Stimulated activated CD4-positive, alpha-beta T cell treated with anti-CD3 and anti-CD28 coated beads, Interleukin-1b, Interleukin-23, amount 100 ng/mL, for 4 hours (primary cell): ENCODE data around the gene FOXP4.

Source experiments
- DNase-seq, 2 donors: peaks; one replicate each; pipeline ENCODE4 v3.0.0-alpha.2; 2020; ENCODE audit warnings: low read depth in 2 of 2

The FOXP4 gene

GRCh38 chr6:41519745-41520699, 26.2 kb upstream of the FOXP4 start:
- no peak for DNase-seq

DNA sequence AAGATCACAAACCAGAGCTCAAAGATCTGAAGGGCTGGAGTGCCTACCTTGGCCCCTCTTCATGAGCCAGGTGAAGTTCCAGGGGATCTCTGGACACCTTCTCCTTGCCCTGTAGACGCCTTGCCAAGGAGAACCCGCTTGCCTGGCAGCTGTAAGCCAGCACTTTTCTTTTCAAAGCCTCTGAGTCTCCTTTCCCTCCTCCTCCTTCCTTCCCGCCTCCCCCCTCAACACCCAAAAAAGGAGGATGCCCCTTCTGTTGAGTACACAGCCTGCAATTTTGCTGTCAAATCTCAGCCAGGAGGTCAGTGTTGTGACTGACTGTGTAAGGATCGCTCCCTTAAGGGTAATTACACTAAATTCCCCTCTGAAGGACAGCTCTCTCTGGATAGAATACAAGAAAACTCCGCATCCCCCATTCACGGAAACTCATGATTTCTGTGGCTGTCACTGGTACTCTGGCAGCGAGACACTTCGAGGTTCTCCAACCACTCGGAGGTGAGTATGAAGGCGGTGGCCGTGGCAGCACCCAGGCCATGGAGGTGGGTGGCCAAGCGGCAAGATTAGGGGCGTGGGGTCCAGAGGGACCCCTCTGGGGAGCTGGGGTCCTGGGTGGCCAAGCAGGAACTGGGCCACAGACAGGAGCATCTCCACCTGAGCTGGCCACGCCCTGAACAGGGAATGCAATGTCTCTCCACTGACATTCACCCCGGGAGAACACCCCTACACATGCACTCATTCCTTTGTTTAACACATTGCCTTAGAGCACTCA, 23.2 kb upstream of the FOXP4 start:
- DNase-seq = no peak

DNA sequence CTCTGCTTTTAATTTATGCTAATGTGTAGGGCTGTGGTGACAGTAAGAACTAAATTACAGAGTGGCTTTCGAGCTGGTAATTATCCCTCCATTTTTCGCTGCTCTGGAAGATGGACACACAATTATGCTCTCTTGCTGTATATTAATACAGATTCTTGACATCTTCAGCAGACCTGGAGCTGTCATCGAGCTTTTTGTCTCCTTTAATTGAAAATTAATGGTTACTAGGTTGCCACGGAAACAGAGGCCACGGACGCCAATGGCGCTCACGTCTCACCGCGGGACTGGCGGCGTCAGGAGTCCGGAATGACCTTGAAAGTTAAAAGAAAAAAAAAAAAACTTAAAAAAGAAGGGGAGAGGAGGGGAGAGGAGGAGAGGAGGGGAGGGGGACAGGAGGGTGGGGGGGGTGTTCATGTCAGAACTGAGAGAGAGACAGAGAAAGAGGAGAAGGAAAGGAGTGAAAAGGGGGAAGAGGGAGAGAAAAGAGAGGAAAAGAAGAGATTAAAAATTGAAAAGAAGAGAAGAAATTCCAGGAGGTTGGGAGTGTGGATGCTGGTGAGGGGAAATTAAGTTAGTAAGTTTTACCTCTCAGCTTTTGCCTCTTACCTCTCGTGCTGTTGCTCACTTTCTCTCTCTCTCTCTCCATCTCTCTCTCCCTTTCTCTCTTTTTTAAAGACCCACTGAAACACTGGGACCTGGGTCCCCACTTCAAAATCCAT, 22.1 kb upstream of the FOXP4 start:
- no peak for DNase-seq

GRCh38 chr6:41524634-41525011, 21.6 kb upstream of the FOXP4 start:
- DNase-seq = no peak

DNA sequence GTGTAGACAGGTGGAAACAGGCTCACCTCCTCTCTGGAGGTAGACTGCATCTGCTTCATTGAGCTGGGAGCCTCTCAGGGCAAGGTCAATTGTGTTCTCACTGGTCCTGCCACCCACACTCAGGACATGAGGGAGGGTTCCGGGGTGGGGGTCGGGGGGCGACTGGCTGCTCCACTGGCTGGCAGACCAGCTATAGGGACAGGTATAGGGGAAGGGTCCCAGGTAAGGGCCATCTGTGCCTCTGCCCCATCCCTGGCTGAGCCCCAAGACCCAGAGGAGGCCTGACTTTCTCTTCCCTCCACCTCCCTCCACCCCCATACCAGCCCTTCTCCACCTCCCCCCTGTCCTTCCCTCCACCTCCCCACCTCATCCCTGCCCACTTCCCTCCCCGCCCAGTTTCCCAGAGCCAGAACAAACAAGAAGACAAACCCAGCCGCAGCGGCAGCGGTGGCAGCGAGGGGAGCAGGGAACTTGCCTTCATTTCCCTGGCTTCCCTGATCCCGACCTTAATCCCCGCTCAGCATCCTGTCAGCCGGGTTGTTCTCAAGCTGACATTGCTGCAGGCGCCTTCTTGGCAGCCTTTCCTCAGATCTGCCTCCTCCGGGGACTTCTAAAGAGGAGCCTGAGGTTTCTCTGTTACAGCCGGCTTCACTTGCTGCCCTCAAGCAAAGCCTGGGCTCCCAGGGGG, 18.3 kb upstream of the FOXP4 start:
- no peak for DNase-seq

DNA sequence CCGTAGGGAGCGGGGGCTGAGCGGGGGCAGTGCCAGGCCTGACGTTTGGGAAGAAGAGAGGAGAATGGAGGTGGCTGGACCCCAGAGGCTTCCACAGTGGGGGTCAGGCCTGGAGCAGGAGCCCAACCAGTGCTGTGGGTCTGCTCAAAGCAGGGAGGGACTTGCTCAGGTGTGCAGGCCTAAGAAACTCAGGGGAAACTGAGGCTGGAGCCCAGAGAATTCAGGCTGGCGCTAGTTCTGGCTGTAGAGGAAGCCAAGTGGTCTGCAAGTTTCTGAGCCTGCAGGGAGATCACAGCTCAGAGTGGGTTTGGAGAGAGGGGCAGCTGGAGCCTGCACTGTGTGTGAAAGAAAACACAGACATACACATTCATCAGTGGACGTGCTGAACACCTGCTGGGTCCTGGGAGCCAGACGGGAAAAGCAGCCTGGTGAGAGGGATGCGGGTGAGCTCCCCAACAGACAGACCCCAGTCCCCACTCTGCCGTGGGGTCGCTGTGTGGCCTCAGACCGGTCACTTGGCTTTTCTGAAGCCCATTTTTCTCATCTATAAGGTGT, 17.7 kb upstream of the FOXP4 start:
- no peak for DNase-seq

GRCh38 chr6:41529049-41529448, 17.1 kb upstream of the FOXP4 start:
- no peak for DNase-seq

- DNase-seq = no peak
Observed at GRCh38 chr6:41529970-41530369, 16.2 kb upstream of the FOXP4 start.

GRCh38 chr6:41530476-41530875, 15.7 kb upstream of the FOXP4 start:
- DNase-seq = no peak

GRCh38 chr6:41531016-41531415, 15.2 kb upstream of the FOXP4 start:
- no peak for DNase-seq

DNA sequence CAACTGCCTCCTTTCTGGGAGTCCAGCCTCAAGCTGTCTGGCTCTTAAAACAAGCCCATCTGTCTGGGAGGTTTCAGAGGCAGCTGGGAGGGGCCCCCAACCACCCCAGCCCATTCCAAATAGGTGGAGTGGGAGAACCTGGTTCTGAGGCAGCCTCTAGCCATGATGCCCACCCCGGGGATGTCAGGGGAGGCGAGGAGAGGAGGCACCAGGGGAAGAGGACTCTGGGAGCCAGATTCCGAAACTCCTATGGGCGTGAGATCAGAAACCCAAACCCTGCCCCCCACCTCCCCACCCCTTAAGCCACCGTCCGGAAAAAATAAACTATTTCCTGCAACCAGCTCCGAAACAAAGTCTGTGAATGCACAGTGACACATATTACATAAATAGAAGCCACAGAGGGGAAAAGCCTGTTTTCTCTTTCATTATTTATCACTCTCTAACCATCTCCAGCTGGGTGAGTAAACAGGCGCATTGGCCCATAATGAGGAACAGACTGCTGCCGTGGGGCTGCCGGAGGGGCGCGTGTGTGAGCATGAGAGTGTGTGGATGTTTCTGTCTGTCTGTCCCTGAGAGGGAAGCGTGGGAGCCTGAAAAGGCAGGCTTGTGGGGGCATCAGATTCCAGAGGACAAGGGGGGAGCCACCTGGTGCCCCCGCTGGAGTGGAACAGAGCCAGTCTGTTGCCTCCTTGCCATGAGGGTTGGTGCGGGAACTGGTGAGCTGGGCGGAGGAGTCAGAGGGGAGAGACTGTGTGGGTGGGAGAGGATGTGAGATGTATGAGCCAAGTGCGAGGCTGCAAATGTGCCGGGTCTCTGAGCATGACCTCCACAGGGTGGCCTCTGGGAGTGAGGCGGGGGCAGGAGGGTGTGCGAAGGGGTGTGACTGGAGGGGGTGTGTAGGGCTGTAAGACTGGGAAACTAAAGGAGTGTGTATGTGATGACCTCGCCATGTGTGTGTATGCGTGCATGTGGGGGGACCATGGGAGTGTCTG, 14.3 kb upstream of the FOXP4 start:
- DNase-seq = peak; percentile 61 to 62

- no peak for DNase-seq
Observed at GRCh38 chr6:41535766-41536165, 10.4 kb upstream of the FOXP4 start.

DNA sequence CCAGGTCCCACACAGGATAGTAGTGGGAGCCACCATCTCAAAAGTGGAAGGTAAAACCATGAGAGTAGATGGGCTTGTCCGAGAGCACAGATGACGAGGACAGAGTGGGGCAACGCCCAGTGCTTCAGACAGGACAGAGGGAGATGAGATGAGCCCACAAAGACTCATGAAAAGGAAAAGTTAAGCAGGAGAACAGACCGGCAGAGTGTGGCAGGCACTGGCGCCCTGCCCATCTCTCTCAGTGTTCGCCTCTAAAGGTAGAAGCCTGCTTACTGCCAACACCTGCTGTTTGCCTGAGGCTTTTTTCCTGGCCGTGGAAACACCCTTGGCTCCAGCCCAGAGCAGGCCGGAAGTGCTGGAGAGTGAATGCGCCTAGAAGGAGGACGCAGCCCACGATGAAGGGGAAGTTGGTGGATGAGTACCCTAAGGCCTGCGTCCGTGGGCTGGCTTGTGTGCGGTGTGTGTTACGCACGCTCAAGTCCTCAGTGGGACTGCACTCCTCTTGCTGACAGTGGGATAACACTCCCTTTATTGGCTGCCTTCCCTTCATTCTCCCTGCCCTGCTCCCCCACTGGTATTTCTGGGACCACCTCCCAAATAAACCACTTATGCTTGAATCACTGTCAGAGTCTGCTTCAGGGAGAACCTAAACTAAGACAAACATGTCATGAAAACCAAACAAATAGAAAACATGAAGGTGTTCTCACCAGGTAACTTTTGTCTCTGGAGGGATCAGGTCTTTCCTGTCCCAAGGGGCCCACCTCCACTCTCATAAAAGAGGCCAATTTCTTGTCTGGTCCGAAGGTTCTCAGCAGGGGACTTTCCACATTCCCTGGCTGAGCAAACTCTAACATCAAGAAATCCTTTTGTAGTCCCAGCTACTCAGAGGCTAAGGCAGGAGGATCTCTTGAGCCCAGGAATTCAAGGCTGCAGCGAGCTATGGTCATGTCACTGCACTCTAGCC, 9.1 kb upstream of the FOXP4 start:
- DNase-seq = no peak

- no peak for DNase-seq
Observed at GRCh38 chr6:41538556-41539182, 7.5 kb upstream of the FOXP4 start.

DNA sequence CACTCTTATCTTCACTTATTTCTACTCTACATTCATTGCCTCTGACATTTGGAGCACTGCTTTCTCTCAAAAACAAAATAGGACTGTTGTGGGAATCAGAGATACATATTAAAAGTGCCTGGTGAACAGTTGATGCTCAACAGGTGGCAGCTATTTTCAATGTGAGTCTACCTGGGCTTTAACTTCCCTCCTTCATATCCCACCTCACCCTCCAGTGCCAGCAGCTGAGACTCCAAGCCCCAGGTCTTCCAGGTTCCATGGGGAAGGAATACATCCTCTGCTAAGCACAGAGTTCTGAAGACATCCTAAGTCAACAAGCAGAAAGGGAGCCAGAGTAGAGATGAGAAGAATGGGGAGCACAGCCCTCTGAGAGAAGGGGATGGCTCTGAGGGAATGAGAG, 7.0 kb upstream of the FOXP4 start:
- no peak for DNase-seq

GRCh38 chr6:41541364-41541763, 4.8 kb upstream of the FOXP4 start:
- no peak for DNase-seq

DNA sequence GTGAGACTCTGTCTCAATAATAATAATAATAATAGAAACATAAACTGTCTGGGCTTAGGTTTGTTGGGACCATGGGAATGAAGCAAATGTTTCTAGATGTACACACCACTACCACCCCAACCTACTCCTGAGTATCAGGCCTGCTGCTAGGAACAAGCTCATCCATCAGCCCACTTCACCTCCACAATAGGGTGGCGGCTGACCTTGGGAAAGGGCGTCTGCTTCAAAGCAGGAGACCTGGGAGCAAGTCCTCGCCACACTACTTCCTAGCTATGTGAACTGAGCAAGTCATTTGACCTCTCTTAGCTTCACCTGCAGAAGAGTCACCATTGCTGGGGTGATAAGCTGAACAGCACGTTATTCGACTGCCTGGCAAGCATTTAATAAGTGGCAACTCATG, 3.1 kb upstream of the FOXP4 start:
- DNase-seq = no peak

DNA sequence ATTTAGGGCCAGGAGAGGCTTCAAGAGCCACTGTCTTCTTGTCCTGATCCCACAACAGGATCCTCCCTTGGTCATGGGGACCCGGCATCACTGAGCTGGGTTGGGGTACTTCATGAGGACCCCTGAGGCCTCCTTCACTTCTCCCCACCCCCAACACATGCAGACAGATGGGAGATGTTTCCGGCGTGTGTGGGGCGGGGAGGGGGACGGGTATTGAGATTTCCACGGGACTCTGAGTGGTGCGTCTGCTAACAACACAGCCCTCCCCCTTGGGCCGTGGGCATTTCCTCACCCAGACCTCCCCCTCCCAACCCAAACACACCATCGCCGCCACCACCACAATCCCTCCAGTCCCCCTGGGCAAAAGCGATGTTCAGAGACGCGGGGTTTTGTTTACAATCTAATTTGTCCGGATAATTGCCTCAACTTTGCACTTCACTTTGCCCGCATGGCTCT, 906 bp upstream of the FOXP4 start:
- peak in 1 of 2 donors; percentile 11 for DNase-seq
